SK-N-SH (cell line): Measurements from ENCODE around the gene PPP1R16B.

Source experiments
- FOXJ3 ChIP-seq: sonication (generic); formaldehyde crosslinking; IDR thresholded peaks from 2 replicates; pipeline ENCODE4 v1.5.1; 2020; ENCODE audit warnings: mild to moderate bottlenecking, missing genetic modification reagents
- MAX ChIP-seq: IDR thresholded peaks from 2 replicates; pipeline ENCODE4 v1.4.0; 2012; ENCODE audit warnings: low read depth
- RCOR1 ChIP-seq: fragments of 150-350 bp; IDR thresholded peaks from 2 replicates; pipeline ENCODE4 v1.6.1; 2017; ENCODE audit warnings: antibody characterized with exemption, low read length
- TAF1 ChIP-seq: IDR thresholded peaks from 2 replicates; pipeline ENCODE4 v1.6.1; 2012; ENCODE audit warnings: low read depth, mild to moderate bottlenecking, low read length, moderate library complexity, borderline replicate concordance
- USF2 ChIP-seq: fragments of 150-350 bp; IDR thresholded peaks from 2 replicates; pipeline ENCODE4 v1.6.1; 2017; ENCODE audit warnings: antibody characterized with exemption, low read length, low read depth, borderline replicate concordance
- TF ChIP-seq, protein P1 (sequence below): fragments of 200-600 bp; sonication (generic); IDR thresholded peaks from 2 replicates; pipeline ENCODE4 v1.6.1; 2017; ENCODE audit warnings: antibody characterized with exemption, mild to moderate bottlenecking, moderate library complexity

GRCh38 chr20:38895098-38895949, 89.8 kb downstream of the PPP1R16B start:
- no peak for TF ChIP-seq USF2
- TF ChIP-seq MAX, result no peak
- TF ChIP-seq, protein P1, sequence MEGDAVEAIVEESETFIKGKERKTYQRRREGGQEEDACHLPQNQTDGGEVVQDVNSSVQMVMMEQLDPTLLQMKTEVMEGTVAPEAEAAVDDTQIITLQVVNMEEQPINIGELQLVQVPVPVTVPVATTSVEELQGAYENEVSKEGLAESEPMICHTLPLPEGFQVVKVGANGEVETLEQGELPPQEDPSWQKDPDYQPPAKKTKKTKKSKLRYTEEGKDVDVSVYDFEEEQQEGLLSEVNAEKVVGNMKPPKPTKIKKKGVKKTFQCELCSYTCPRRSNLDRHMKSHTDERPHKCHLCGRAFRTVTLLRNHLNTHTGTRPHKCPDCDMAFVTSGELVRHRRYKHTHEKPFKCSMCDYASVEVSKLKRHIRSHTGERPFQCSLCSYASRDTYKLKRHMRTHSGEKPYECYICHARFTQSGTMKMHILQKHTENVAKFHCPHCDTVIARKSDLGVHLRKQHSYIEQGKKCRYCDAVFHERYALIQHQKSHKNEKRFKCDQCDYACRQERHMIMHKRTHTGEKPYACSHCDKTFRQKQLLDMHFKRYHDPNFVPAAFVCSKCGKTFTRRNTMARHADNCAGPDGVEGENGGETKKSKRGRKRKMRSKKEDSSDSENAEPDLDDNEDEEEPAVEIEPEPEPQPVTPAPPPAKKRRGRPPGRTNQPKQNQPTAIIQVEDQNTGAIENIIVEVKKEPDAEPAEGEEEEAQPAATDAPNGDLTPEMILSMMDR, result no peak
- TF ChIP-seq TAF1, result no peak
- no peak for TF ChIP-seq RCOR1
- no peak for TF ChIP-seq FOXJ3 (CRISPR knock-in tag)
